Suprapubic skin (tissue), 4 donors: ENCODE results near the gene PWWP2B. TPM values are rescaled to one million over a fixed set of nuclear protein-coding genes. Genes with fewer than 3 reads are reported as not detected.

Experiments
- DNase-seq, 2 donors: peaks; one replicate each; pipeline ENCODE4 v3.0.0-alpha.2; 2019; ENCODE audit warnings: low spot score in 2 of 2
- H3K27ac ChIP-seq: fragments of 200-600 bp; sonication (generic); one replicate; pipeline ENCODE4 v1.5.1; 2019
- H3K27me3 ChIP-seq: fragments of 200-600 bp; sonication (generic); one replicate; pipeline ENCODE4 v1.5.1; 2019
- H3K36me3 ChIP-seq: fragments of 200-600 bp; sonication (generic); one replicate; pipeline ENCODE4 v1.5.1; 2019
- H3K4me1 ChIP-seq: fragments of 200-600 bp; sonication (generic); one replicate; pipeline ENCODE4 v1.5.1; 2019
- H3K4me3 ChIP-seq: fragments of 200-600 bp; sonication (generic); one replicate; pipeline ENCODE4 v1.5.1; 2019; ENCODE audit warnings: mild to moderate bottlenecking
- H3K9me3 ChIP-seq: fragments of 200-600 bp; sonication (generic); one replicate; pipeline ENCODE4 v1.5.1; 2019
- CTCF ChIP-seq, 2 donors: fragments of 200-600 bp in 1 of 2; fragments of 450-650 bp in 1 of 2; sonication (generic) in 1 of 2; IDR thresholded peaks; one replicate each; pipeline ENCODE4 v1.5.1; 2016 to 2019; ENCODE audit warnings: antibody characterized with exemption in 2 of 2, mild to moderate bottlenecking in 1 of 2, moderate library complexity in 1 of 2
- EP300 ChIP-seq: sonication (generic); formaldehyde crosslinking; IDR thresholded peaks from one replicate; pipeline ENCODE4 v1.6.1; 2017; ENCODE audit warnings: antibody characterized with exemption
- POLR2A ChIP-seq, 2 donors: fragments of 450-650 bp; IDR thresholded peaks; one replicate each; pipeline ENCODE4 v1.6.1; 2017; ENCODE audit warnings: antibody characterized with exemption in 2 of 2, mild to moderate bottlenecking in 2 of 2, moderate library complexity in 2 of 2
- POLR2AphosphoS5 ChIP-seq, 3 donors: sonication (generic); formaldehyde crosslinking; IDR thresholded peaks; one replicate each; pipeline ENCODE4 v1.6.1; 2017; ENCODE audit warnings: antibody characterized with exemption in 3 of 3
- WGBS: methylation state at CpG from one replicate; pipeline ENCODE4 v1.1.5; 2018; 5-methylcytosine and 5-hydroxymethylcytosine counted together
- total RNA-seq, 4 donors: library from RNA; depleted of rRNA; stranded (reverse); fragments of >200 nt; gene quantifications; one replicate each; pipeline ENCODE4 v1.1.0, GENCODE V29; 2016

Gene PWWP2B
- total RNA-seq, 4 donors from 2014 or later = 15.2 to 19.4 (median 18.3) TPM

DNA sequence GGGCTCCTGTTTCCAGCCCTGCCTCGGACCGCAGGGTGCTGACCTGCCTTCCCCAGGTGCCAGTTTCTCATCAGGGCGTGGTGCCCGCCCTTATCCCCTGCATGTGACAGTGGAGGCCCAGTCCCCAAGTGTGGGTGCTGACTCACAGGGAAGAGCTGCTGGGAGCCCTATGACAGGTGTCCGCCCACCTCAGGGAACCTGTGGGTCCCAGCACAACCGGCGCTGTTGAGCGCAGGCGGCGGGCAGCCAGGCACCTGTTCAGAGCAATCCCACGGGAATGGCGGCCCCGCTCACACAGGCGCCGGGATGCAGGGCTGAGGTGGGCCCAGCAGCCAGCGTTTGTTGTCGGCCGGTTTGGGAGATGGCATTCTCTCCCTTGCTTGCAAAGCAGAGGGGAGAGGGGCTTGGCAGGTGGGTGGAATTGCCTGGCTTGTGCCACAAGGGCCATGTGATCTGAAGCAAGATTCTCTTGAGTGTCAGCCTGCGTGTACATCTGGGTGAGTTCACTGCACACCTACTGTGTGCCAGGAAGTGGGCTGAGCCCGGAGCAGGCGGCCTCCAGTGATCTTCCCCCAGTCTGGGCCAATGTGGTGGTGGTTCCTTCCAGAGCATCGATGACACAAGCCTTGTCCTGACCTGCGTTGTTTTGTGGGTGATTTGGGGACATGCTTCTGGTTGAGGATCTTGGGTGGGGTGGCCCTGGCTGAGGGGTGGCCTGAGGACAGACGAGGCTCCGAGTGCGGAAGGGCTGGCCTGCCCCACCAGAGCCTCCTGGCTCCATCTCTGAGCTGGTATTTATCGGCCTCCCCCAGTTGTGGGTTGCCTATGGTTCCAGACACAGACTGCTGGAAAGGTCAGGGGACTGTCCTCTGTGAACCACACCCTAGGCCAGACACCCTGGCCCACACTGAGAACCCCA, 2.4 kb downstream of the PWWP2B start:
- Histone ChIP-seq H3K4me3 (no peak overlapping the region), H3K9me3 (no peaks in the 10 kb centered on the region), H3K27me3 (no peaks in the 10 kb centered on the region), H3K36me3 (no peaks in the 10 kb centered on the region), H3K27ac (peak overlapping the region; percentile 98), H3K4me1 (peaks cover 76% of the 10 kb centered on the region)
- no peak for DNase-seq
- WGBS = 73% methylated on average over 13 of the region's 27 CpGs
- TF ChIP-seq POLR2A (IDR thresholded peaks at IDR 0.05) (no peak), POLR2AphosphoS5 (IDR thresholded peaks at IDR 0.05) (no peak), CTCF (IDR thresholded peaks at IDR 0.05) (no peak), EP300 (no peak)

- Histone ChIP-seq H3K36me3 (peaks cover 6% of the 10 kb centered on the region), H3K27ac (peak overlapping the region; percentile 35), H3K9me3 (no peaks in the 10 kb centered on the region), H3K4me3 (no peak overlapping the region), H3K4me1 (peaks cover 79% of the 10 kb centered on the region), H3K27me3 (no peaks in the 10 kb centered on the region)
- TF ChIP-seq CTCF (IDR thresholded peaks at IDR 0.05) = no peak
- no peak for TF ChIP-seq EP300
- no peak for TF ChIP-seq POLR2AphosphoS5 (IDR thresholded peaks at IDR 0.05)
- no peak for TF ChIP-seq POLR2A (IDR thresholded peaks at IDR 0.05)
- DNase-seq = no peak
- 88% methylated on average over 8 of the region's 9 CpGs for WGBS
Observed at GRCh38 chr10:132400041-132400546, 3.1 kb downstream of the PWWP2B start.

DNA sequence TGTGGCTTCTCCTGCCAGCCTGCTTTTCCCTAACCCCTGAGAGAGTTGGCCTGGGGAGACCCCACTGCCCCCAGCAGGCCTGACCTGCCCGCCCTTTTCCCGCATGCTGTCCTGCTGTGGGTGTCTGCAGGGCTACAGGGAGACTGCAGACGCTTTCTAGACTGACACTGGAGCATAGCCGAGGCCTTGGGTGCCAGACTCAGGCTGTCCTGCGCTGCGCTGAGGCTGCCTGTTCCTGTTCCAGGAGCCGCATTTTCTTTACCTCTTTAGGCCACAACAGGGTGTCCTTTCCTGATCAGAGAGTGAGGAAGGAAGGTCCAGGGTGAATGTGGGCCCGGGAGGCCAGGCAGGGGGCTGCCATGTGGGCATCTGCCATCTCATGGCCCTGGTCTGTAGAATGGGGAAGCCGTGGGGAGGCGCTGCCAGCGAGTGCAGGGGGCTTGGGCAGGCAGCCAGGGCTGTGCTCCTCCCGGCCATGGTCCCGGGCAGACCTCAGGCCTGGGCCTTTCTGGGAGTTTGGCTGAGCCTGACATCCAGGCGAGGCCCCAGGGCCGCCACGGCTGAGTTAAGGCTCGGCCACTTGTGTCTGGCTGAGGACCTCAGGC, 3.6 kb downstream of the PWWP2B start:
- H3K36me3 ChIP-seq = peaks cover 12% of the 10 kb centered on the region
- 63% methylated on average over 12 of the region's 17 CpGs for WGBS
- H3K9me3 ChIP-seq = no peaks in the 10 kb centered on the region
- H3K27me3 ChIP-seq = no peaks in the 10 kb centered on the region
- DNase-seq = no peak
- peak overlapping the region; percentile 35 for H3K27ac ChIP-seq
- peaks cover 73% of the 10 kb centered on the region for H3K4me1 ChIP-seq
- TF ChIP-seq CTCF (IDR thresholded peaks at IDR 0.05) (no peak), POLR2AphosphoS5 (IDR thresholded peaks at IDR 0.05) (no peak), POLR2A (IDR thresholded peaks at IDR 0.05) (no peak), EP300 (no peak)
- H3K4me3 ChIP-seq = no peak overlapping the region

- DNase-seq = no peak
- 100% methylated on average over 1 of the region's 20 CpGs for WGBS
- Histone ChIP-seq H3K4me3 (no peak overlapping the region), H3K4me1 (peaks cover 66% of the 10 kb centered on the region), H3K27me3 (no peaks in the 10 kb centered on the region), H3K9me3 (no peaks in the 10 kb centered on the region), H3K36me3 (peaks cover 21% of the 10 kb centered on the region), H3K27ac (peak overlapping the region; percentile 35)
- TF ChIP-seq POLR2A (IDR thresholded peaks at IDR 0.05) (no peak), EP300 (no peak), POLR2AphosphoS5 (IDR thresholded peaks at IDR 0.05) (no peak), CTCF (IDR thresholded peaks at IDR 0.05) (no peak)
Observed at GRCh38 chr10:132401401-132402118, 4.6 kb downstream of the PWWP2B start.
